Measurements from ENCODE around the gene ZNF480. TPM values are rescaled to one million over a fixed set of nuclear protein-coding genes. Genes with fewer than 3 reads are reported as not detected.
"Not testable (repeated sequence)": the region's sequence is repeated elsewhere in the genome, so short reads cannot be mapped to it uniquely, and the experiment has no call there.

ZNF480 gene
- polyA plus RNA-seq, 2 donors = 5.7 to 6.0 TPM

DNA sequence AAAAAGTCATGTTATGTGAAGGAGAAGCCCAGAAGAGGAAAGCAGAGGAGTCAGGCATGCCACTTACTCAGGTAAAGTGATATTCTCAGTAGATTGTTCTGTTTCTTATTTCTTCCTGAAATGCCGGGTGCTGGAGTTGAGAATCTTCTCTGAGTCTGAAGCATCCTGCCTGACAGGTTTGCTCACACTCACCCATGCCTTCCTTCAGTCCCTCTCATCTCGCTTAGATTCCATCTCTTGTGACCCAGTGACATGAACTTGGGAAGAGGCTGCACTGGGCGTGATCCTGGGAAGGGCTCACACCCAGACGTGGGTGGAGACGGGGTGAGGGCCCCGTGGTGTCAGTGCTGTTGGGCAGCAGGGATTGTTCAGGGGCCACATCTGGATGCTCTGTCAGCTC lies 19.5 kb upstream of the ZNF480 start:
- peaks cover 10 to 11% of the 10 kb centered on the region in 2 donors for H3K36me3 ChIP-seq (ENCODE audit: control insufficient read depth in 2 of 2, insufficient read depth in 2 of 2, low read length in 1 of 2)
- H3K4me3 ChIP-seq (ENCODE audit: low read depth in 1 of 2, low read length in 2 of 2) = no peak overlapping the region
- peaks cover 0 to 13% of the 10 kb centered on the region in 2 donors for H3K9me3 ChIP-seq (ENCODE audit: control insufficient read depth in 2 of 2, insufficient read depth in 1 of 2, low read depth in 1 of 2, low read length in 1 of 2)
- 89 to 90% methylated on average over 6 of the region's 6 CpGs for WGBS, 2 donors
- no peaks in the 10 kb centered on the region for H3K27me3 ChIP-seq (ENCODE audit: control insufficient read depth in 1 of 2, insufficient read depth in 2 of 2, low read length in 2 of 2)
- H3K27ac ChIP-seq (ENCODE audit: low read depth in 2 of 2, low read length in 1 of 2) = no peak overlapping the region
- H3K4me1 ChIP-seq (ENCODE audit: control insufficient read depth in 2 of 2, insufficient read depth in 2 of 2, low read length in 1 of 2) = no peaks in the 10 kb centered on the region

DNA sequence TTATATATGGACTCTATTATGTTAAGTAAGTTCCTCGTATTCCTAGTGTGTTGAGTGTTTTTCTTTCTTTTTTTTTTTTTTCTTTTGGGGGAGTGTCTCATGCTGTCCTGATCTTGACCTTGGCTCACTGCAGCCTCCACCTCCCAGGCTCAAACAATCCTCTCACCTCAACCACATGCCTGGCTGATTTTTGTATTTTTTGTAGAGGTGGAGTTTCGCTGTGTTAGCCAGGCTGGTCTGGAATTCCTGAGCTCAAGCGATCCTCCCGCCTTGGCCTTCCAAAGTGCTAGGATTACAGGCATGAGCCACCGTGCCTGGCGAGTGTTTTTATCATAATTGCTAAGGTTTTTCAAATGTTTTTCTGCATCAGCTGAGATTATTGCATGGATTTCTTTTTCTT lies 10.7 kb upstream of the ZNF480 start:
- no peak overlapping the region for H3K27ac ChIP-seq (ENCODE audit: low read depth in 2 of 2, low read length in 1 of 2)
- H3K4me1 ChIP-seq (ENCODE audit: control insufficient read depth in 2 of 2, insufficient read depth in 2 of 2, low read length in 1 of 2) = no peaks in the 10 kb centered on the region
- 88 to 97% methylated on average over 6 of the region's 6 CpGs for WGBS, 2 donors
- H3K9me3 ChIP-seq (ENCODE audit: control insufficient read depth in 2 of 2, insufficient read depth in 1 of 2, low read depth in 1 of 2, low read length in 1 of 2) = peaks cover 0 to 12% of the 10 kb centered on the region in 2 donors
- no peak overlapping the region for H3K4me3 ChIP-seq (ENCODE audit: low read depth in 1 of 2, low read length in 2 of 2)
- peaks cover 17 to 30% of the 10 kb centered on the region in 2 donors for H3K36me3 ChIP-seq (ENCODE audit: control insufficient read depth in 2 of 2, insufficient read depth in 2 of 2, low read length in 1 of 2)
- no peaks in the 10 kb centered on the region for H3K27me3 ChIP-seq (ENCODE audit: control insufficient read depth in 1 of 2, insufficient read depth in 2 of 2, low read length in 2 of 2)

DNA sequence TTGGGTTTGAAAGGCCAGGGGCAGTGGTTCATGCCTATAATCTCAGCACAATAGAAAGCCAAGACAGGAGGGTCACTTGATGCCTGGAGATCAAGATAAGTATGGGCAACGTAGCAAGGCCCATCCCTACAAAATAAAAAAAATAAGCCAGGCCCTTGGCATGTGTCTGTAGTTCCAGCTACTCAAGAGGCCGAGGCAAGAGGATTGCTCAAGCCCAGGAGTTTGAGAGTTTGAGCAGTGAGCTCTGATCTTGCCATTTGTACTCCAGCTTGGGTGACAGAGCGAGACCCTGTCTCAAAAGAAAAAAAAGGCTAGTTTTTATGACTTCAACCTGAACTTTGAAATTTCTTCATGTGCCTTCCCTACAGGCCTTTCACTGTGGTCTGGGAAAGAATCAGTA lies 5.2 kb upstream of the ZNF480 start:
- H3K9me3 ChIP-seq (ENCODE audit: control insufficient read depth in 2 of 2, insufficient read depth in 1 of 2, low read depth in 1 of 2, low read length in 1 of 2) = peaks cover 0 to 5% of the 10 kb centered on the region in 2 donors
- H3K4me1 ChIP-seq (ENCODE audit: control insufficient read depth in 2 of 2, insufficient read depth in 2 of 2, low read length in 1 of 2) = no peaks in the 10 kb centered on the region
- no peak overlapping the region for H3K4me3 ChIP-seq (ENCODE audit: low read depth in 1 of 2, low read length in 2 of 2)
- WGBS, 2 donors = 93 to 94% methylated on average over 3 of the region's 3 CpGs
- H3K27me3 ChIP-seq (ENCODE audit: control insufficient read depth in 1 of 2, insufficient read depth in 2 of 2, low read length in 2 of 2) = no peaks in the 10 kb centered on the region
- H3K27ac ChIP-seq (ENCODE audit: low read depth in 2 of 2, low read length in 1 of 2) = no peak overlapping the region
- peaks cover 4 to 5% of the 10 kb centered on the region in 2 donors for H3K36me3 ChIP-seq (ENCODE audit: control insufficient read depth in 2 of 2, insufficient read depth in 2 of 2, low read length in 1 of 2)

DNA sequence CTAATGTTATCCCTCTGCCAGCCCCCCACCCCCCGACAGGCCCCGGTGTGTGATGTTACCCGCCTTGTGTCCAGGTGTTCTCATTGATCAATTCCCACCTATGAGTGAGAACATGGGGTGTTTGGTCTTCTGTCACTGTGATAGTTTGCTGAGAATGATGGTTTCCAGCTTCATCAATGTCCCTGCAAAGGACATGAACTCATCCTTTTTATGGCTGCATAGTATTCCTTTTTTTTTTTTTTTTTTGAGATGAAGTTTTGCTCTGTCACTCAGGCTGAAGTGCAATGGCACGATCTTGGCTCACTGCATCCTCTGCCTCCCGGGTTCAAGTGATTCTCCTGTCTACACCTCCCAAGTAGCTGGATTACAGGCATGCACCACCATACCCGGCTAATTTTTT lies 4.0 kb upstream of the ZNF480 start:
- not testable (repeated sequence) for H3K4me1 ChIP-seq (ENCODE audit: control insufficient read depth in 2 of 2, insufficient read depth in 2 of 2, low read length in 1 of 2); H3K36me3 ChIP-seq (ENCODE audit: control insufficient read depth in 2 of 2, insufficient read depth in 2 of 2, low read length in 1 of 2); H3K27me3 ChIP-seq (ENCODE audit: control insufficient read depth in 1 of 2, insufficient read depth in 2 of 2, low read length in 2 of 2); H3K9me3 ChIP-seq (ENCODE audit: control insufficient read depth in 2 of 2, insufficient read depth in 1 of 2, low read depth in 1 of 2, low read length in 1 of 2); H3K27ac ChIP-seq (ENCODE audit: low read depth in 2 of 2, low read length in 1 of 2); H3K4me3 ChIP-seq (ENCODE audit: low read depth in 1 of 2, low read length in 2 of 2)
- WGBS, 2 donors = 97 to 98% methylated on average over 6 of the region's 6 CpGs

DNA sequence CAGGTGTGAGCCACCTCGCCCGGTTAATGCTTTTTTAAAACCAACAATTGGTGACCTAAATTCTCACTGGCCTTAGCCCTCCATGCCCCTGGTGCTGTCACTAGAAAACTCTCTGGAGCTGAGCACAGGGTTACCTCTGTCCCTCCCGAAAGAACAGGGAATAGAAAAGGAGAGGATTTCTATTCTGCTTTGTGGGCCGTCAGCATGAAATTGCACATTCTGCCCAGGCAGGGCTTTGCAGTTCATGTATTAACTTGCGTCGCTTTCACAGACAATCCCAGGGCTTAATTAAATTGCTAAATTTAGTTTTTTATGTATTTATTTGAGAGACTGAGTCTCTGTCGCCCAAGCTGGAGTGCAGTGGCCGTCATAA lies 583 bp upstream of the ZNF480 start:
- Histone ChIP-seq H3K4me1 (ENCODE audit: control insufficient read depth in 2 of 2, insufficient read depth in 2 of 2, low read length in 1 of 2) (peaks cover 0 to 3% of the 10 kb centered on the region in 2 donors), H3K27me3 (ENCODE audit: control insufficient read depth in 1 of 2, insufficient read depth in 2 of 2, low read length in 2 of 2) (no peaks in the 10 kb centered on the region), H3K27ac (ENCODE audit: low read depth in 2 of 2, low read length in 1 of 2) (peak overlapping the region; percentile 59 to 85), H3K9me3 (ENCODE audit: control insufficient read depth in 2 of 2, insufficient read depth in 1 of 2, low read depth in 1 of 2, low read length in 1 of 2) (peaks cover 0 to 18% of the 10 kb centered on the region in 2 donors), H3K4me3 (ENCODE audit: low read depth in 1 of 2, low read length in 2 of 2) (peak overlapping the region; percentile 56 to 85), H3K36me3 (ENCODE audit: control insufficient read depth in 2 of 2, insufficient read depth in 2 of 2, low read length in 1 of 2) (peaks cover 7 to 13% of the 10 kb centered on the region in 2 donors)
- 18 to 22% methylated on average over 8 of the region's 8 CpGs for WGBS, 2 donors

DNA sequence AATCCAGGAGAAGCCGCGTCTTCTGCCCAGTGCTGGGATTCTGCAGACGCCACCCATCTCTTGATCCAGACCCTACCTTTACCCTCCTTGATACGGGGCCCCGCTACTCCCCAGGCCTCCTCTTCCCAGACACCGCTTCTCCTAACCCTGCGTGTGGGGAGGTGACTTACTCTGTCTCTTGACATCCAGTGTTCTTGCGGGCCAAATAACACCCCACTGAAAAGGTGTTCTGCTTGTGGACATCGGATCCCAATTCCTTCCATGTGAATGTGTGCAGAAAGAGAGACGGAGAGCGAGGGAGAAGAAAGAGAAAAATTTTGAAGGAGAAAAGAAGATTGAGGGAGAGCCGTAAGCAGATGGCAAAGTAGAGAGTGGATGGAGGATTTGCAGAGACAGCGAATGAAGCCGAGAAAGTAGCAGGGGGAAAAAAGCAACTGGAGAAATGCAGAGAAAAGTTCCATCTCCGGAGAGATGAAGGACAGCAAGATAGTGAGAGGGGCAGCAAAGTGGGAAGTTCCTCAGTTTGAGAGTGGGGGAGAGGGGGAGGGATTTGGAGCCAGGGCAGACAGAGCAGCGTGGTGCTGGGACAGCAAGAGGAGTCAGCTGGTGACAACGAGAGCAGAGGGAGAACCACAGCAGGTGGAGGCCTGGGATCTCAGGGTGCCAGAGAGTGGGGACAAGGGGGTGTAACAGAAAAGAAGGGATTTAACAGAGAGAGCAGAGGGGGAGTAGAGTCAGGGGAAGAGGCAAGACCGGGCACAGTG lies 814 bp downstream of the ZNF480 start:
- 18 to 20% methylated on average over 18 of the region's 18 CpGs for WGBS, 2 donors
- Histone ChIP-seq H3K27ac (ENCODE audit: low read depth in 2 of 2, low read length in 1 of 2) (peak overlapping the region; percentile 85 to 97), H3K36me3 (ENCODE audit: control insufficient read depth in 2 of 2, insufficient read depth in 2 of 2, low read length in 1 of 2) (peaks cover 10 to 18% of the 10 kb centered on the region in 2 donors), H3K4me1 (ENCODE audit: control insufficient read depth in 2 of 2, insufficient read depth in 2 of 2, low read length in 1 of 2) (peaks cover 0 to 3% of the 10 kb centered on the region in 2 donors), H3K4me3 (ENCODE audit: low read depth in 1 of 2, low read length in 2 of 2) (peak overlapping the region; percentile 70 to 85), H3K9me3 (ENCODE audit: control insufficient read depth in 2 of 2, insufficient read depth in 1 of 2, low read depth in 1 of 2, low read length in 1 of 2) (peaks cover 0 to 18% of the 10 kb centered on the region in 2 donors), H3K27me3 (ENCODE audit: control insufficient read depth in 1 of 2, insufficient read depth in 2 of 2, low read length in 2 of 2) (no peaks in the 10 kb centered on the region)

DNA sequence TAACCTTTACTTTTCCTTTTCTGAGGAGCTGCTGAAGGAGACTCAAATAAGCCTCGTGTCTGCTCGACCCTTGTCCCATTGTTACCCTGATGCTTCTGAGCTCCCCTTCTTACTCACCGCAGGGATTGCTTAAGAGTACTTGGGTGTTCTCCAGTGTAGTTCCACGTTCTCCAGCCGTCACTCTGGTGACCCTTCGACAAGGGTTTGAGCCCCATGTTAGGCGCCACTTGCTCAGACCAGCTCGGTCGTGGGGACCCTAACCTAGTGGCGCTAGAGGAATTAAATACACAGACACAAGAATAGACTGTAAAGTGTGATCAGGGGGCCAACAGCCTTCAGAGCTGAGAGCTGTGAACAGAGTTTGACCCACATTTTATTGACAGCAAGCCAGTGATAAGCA lies 10.3 kb downstream of the ZNF480 start:
- Histone ChIP-seq H3K36me3 (ENCODE audit: control insufficient read depth in 2 of 2, insufficient read depth in 2 of 2, low read length in 1 of 2) (peaks cover 12 to 21% of the 10 kb centered on the region in 2 donors), H3K27ac (ENCODE audit: low read depth in 2 of 2, low read length in 1 of 2) (no peak overlapping the region), H3K4me3 (ENCODE audit: low read depth in 1 of 2, low read length in 2 of 2) (no peak overlapping the region), H3K9me3 (ENCODE audit: control insufficient read depth in 2 of 2, insufficient read depth in 1 of 2, low read depth in 1 of 2, low read length in 1 of 2) (peaks cover 22 to 32% of the 10 kb centered on the region in 2 donors), H3K4me1 (ENCODE audit: control insufficient read depth in 2 of 2, insufficient read depth in 2 of 2, low read length in 1 of 2) (no peaks in the 10 kb centered on the region), H3K27me3 (ENCODE audit: control insufficient read depth in 1 of 2, insufficient read depth in 2 of 2, low read length in 2 of 2) (no peaks in the 10 kb centered on the region)
- WGBS, 2 donors = 96 to 97% methylated on average over 10 of the region's 10 CpGs

DNA sequence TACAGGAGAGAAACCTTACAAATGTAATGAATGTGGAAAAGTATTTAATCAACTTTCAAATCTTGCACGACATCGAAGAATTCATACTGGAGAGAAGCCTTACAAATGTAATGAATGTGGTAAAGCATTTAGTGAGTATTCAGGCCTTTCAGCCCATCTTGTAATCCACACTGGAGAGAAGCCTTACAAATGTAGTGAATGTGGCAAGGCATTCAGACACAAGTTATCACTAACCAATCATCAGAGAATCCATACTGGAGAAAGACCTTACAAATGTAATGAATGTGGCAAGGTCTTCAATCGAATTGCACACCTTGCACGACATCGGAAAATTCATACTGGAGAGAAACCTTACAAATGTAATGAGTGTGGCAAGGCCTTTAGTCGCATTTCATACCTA lies 25.5 kb downstream of the ZNF480 start:
- Histone ChIP-seq H3K36me3 (ENCODE audit: control insufficient read depth in 2 of 2, insufficient read depth in 2 of 2, low read length in 1 of 2) (peaks cover 12 to 16% of the 10 kb centered on the region in 2 donors), H3K4me3 (ENCODE audit: low read depth in 1 of 2, low read length in 2 of 2) (no peak overlapping the region), H3K27me3 (ENCODE audit: control insufficient read depth in 1 of 2, insufficient read depth in 2 of 2, low read length in 2 of 2) (no peaks in the 10 kb centered on the region), H3K27ac (ENCODE audit: low read depth in 2 of 2, low read length in 1 of 2) (no peak overlapping the region), H3K4me1 (ENCODE audit: control insufficient read depth in 2 of 2, insufficient read depth in 2 of 2, low read length in 1 of 2) (no peaks in the 10 kb centered on the region), H3K9me3 (ENCODE audit: control insufficient read depth in 2 of 2, insufficient read depth in 1 of 2, low read depth in 1 of 2, low read length in 1 of 2) (peaks cover 13 to 28% of the 10 kb centered on the region in 2 donors)
- 98 to 99% methylated on average over 6 of the region's 6 CpGs for WGBS, 2 donors

DNA sequence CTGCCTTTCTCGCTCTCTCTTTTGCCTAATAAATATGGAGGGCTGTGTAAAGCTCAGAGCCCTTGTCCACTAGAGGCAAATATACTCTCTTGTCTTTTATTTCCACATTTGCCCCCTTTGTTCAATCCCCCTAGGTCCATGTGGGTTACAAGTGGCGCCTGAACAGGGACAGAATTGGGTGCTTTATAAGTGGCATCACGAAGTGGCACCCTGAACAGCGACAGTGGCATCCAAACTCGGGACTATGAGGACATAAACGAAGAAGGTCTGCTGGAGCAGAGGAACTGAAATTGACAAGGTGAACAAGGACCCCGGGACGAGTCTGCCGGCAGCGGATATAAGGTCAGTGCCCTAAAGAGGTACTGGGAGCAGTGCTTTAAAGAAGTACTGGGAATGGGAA lies 34.8 kb downstream of the ZNF480 start:
- Histone ChIP-seq H3K9me3 (ENCODE audit: control insufficient read depth in 2 of 2, insufficient read depth in 1 of 2, low read depth in 1 of 2, low read length in 1 of 2) (peaks cover 21 to 33% of the 10 kb centered on the region in 2 donors), H3K27ac (ENCODE audit: low read depth in 2 of 2, low read length in 1 of 2) (no peak overlapping the region), H3K27me3 (ENCODE audit: control insufficient read depth in 1 of 2, insufficient read depth in 2 of 2, low read length in 2 of 2) (no peaks in the 10 kb centered on the region), H3K4me1 (ENCODE audit: control insufficient read depth in 2 of 2, insufficient read depth in 2 of 2, low read length in 1 of 2) (no peaks in the 10 kb centered on the region), H3K4me3 (ENCODE audit: low read depth in 1 of 2, low read length in 2 of 2) (no peak overlapping the region), H3K36me3 (ENCODE audit: control insufficient read depth in 2 of 2, insufficient read depth in 2 of 2, low read length in 1 of 2) (no peaks in the 10 kb centered on the region)
- 89 to 93% methylated on average over 10 of the region's 10 CpGs for WGBS, 2 donors

DNA sequence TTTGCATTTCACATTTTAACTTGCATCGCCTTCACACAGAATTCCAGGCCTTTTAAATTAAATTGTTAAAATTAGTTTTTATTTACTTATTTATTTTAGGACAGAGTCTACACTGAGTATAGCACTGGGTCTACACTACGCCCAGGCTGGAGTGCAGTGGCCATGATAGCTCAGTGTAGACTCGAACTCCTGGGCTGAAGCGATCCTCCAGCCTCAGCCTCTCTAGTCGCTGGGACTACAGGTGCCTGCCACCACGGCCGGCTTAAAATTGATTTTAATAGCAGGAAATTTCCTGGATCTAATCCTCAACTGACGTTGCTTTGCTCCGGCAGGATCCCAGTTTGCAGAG lies 38.8 kb downstream of the ZNF480 start:
- H3K4me3 ChIP-seq (ENCODE audit: low read depth in 1 of 2, low read length in 2 of 2) = peak overlapping the region; percentile 70 to 71
- H3K9me3 ChIP-seq (ENCODE audit: control insufficient read depth in 2 of 2, insufficient read depth in 1 of 2, low read depth in 1 of 2, low read length in 1 of 2) = peaks cover 12 to 32% of the 10 kb centered on the region in 2 donors
- H3K4me1 ChIP-seq (ENCODE audit: control insufficient read depth in 2 of 2, insufficient read depth in 2 of 2, low read length in 1 of 2) = no peaks in the 10 kb centered on the region
- H3K36me3 ChIP-seq (ENCODE audit: control insufficient read depth in 2 of 2, insufficient read depth in 2 of 2, low read length in 1 of 2) = no peaks in the 10 kb centered on the region
- 50 to 56% methylated on average over 9 of the region's 9 CpGs for WGBS, 2 donors
- no peaks in the 10 kb centered on the region for H3K27me3 ChIP-seq (ENCODE audit: control insufficient read depth in 1 of 2, insufficient read depth in 2 of 2, low read length in 2 of 2)
- H3K27ac ChIP-seq (ENCODE audit: low read depth in 2 of 2, low read length in 1 of 2) = peak overlapping the region in 1 of 2 donors; percentile 52

Measured in esophagus (tissue), 2 donors.